GM19467 (cell line): Measurements from ENCODE around the gene OPN3.

Source experiments
- ATAC-seq: cut with Tn5 transposase; IDR thresholded peaks from one replicate; pipeline ENCODE4 v1.9.1; 2021; ENCODE audit warnings: mild to moderate bottlenecking, moderate library complexity; ENCODE audit not compliant: unreplicated experiment

The OPN3 gene

DNA sequence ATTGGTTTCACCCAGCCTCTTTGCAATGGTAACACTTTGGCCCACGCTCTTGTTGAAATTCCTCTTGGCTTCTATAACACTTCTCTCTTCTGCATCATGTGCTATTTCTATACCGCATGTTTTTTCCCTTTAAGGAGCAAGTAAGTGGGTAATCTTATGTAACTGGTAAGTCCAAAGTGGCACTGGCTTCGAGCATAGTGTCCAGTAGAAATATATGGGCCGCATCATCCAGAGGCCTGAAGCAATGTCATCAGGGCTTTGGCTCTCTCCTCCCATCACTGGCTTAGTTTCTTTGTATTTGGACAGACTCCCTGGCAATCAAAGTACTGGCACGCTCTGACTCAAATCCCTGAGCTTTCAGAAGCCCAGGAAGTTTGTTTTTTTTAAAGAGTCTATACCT is 17.5 kb downstream of the OPN3 start:
- no peak for ATAC-seq

GRCh38 chr1:241617426-241617825 is 22.7 kb downstream of the OPN3 start:
- ATAC-seq = no peak

- no peak for ATAC-seq
These were observed 24.9 kb downstream of the OPN3 start for GRCh38 chr1:241615043-241615974.

- no peak for ATAC-seq
These were observed 25.6 kb downstream of the OPN3 start for GRCh38 chr1:241614572-241614971.

GRCh38 chr1:241614144-241614543 is 26.0 kb downstream of the OPN3 start:
- ATAC-seq = no peak

- no peak for ATAC-seq
These were observed 27.4 kb downstream of the OPN3 start for GRCh38 chr1:241612533-241613477.

DNA sequence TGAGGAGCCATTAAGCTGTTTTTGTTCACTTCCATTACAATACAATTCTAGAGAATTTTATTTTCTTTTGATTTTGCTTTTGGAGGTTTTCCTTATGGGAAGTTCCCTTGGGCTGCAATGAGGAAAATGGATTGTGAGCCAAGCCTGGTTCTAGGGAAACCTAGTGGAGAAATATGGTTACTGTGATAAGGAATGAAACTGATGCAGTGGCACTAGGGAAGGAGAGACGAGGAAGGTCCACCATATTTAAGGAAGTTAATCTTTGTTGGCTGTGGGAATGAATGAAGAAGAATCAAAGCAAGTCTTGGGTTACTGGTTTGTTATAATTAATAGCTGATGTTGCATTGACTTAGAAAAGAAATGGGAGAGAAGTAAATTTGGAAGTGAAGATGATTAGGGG is 28.4 kb downstream of the OPN3 start:
- ATAC-seq = no peak

GRCh38 chr1:241611063-241611462 is 29.1 kb downstream of the OPN3 start:
- ATAC-seq = peak; percentile 92

GRCh38 chr1:241610056-241610815 is 29.9 kb downstream of the OPN3 start:
- ATAC-seq = no peak

DNA sequence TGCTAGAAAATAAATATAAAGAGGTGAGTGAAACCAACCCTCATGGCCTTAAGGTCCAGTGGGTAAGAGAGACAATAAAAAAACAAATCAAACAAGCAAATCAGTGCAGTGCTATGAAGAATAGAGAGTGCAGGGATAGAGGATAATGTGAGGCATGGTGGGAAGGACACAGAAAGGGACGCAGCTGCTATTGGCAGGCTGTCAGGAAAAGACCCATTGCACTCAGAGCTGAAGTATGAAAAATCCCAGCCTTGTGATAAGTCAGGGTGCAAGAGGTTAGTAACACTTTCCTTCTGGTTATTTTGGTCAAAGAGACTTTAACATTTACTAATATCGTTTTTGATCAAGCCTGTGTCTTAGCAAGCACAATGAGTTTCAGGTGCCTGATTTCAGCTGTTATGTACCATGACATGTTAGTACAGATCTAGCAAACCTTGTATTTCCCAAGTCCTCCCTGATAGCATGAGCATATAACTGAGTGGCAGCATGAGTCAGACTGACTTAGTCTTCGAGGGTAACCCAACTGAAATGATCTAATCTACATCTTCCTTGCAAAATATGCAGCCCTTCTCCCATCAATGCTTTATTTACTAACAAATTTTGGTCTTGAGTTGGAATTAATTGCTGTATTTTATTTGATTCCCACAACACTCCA is 31.7 kb downstream of the OPN3 start:
- no peak for ATAC-seq

DNA sequence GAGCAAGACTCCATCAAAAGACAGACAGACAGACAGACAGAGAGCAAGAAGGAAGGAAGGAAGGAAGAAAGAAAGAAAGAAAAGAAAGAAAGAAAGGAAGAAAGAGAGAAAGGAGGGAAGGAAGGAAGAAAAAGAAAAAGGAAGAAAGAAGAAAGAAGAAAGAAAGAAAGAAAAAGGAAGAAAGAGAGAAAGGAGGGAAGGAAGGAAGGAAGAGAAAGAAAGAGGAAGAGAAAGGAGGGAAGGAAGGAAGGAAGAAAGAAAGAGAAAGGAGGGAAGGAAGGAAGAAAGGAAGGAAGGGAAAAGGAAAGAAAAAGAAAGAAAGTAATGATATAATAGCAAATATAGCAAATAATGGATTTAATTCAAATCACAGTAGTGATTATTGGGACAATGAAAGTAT is 32.7 kb downstream of the OPN3 start:
- no peak for ATAC-seq

DNA sequence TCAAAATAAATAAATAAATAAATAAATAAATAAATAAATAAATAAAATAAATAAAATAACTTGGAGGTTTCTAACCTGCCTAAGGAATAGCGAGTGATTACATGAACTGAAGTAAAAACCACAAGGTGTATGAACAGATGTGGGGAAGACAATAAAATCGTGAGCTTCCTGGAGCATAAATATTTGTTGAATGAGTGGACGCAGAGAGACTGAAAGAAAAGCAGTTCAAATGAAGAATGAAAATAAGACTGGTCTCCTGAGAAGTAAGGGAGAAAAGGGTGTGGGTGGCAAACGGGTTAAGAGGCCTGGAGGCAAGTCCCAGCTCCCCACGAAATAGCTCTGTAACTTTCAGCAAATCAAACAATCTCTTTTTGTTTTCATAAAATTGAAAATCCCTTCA is 33.6 kb downstream of the OPN3 start:
- no peak for ATAC-seq

- ATAC-seq = no peak
These were observed 34.9 kb downstream of the OPN3 start for GRCh38 chr1:241605146-241605805.

- no peak for ATAC-seq
These were observed 36.4 kb downstream of the OPN3 start for GRCh38 chr1:241603731-241604245.

DNA sequence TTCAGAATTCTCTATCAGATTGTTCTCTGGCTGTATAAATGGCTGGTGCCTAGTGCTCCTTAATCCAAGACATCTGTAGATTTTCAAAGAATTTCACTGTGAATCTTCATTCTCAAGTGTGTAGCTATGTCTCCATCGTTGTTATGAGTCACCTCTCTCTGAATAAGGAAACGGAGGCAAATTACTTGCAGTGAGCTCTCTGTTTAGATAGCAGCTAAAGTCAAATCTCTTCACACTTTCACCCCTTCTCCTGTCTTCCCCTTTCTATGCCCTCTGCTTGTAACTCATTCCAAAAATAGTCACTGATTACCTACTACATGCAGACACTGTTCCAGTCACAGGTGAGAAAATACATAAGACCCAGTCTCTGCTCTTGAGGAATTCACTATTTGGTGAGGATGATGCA is 39.7 kb downstream of the OPN3 start:
- ATAC-seq = peak; percentile 79

GRCh38 chr1:241598249-241598648 is 41.9 kb downstream of the OPN3 start:
- peak; percentile 41 for ATAC-seq

- ATAC-seq = no peak
These were observed 43.5 kb downstream of the OPN3 start for GRCh38 chr1:241596633-241597032.

GRCh38 chr1:241593186-241593585 is 47.0 kb downstream of the OPN3 start:
- ATAC-seq = no peak

DNA sequence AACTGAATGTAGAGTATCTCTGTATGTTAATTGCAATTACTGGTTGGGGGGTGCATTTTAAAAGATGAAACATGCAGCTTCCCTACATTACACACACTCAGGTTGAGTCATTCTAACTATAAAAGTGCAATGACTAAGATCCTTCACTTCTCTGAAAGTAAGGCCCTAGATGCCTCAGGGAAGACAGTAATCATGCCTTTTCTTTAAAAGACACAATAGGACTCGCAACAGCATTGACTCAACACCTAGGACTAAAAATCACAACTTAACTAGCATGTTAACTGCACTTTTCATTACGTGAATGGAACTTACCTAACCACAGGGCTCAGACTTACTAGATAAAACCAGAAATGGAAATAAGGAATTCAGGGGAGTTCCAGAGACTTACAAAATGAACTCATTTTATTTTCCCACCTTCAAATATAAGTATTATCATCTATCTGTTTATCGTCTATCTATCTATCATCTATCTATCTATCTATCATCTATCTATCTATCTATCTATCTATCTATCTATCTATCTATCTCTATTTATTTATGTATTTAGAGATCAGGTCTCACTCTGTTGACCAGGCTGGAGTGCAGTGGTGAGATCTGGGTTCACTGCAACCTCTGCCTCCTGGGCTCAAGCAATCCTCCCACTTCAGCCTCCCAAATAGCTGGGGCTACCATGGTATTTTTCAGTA is 47.8 kb downstream of the OPN3 start:
- ATAC-seq = peak; percentile 42
